Transverse colon (tissue), 4 donors: ENCODE data around the gene PPP1R9A. TPM values are rescaled to one million over a fixed set of nuclear protein-coding genes. Genes with fewer than 3 reads are reported as not detected.

Source experiments
- DNase-seq: peaks from one replicate; pipeline ENCODE4 v3.0.0-alpha.2; 2019
- H3K27ac ChIP-seq, 4 donors: fragments of 200-600 bp; sonication (generic); 2 replicates each; pipeline ENCODE4 v1.5.1; 2016 to 2018; ENCODE audit warnings: inconsistent platforms in 4 of 4
- H3K27me3 ChIP-seq: fragments of 200-600 bp; sonication (generic); 2 replicates; pipeline ENCODE4 v1.5.1; 2017; ENCODE audit warnings: inconsistent platforms
- H3K36me3 ChIP-seq, 4 donors: fragments of 200-600 bp; sonication (generic); 2 replicates each; pipeline ENCODE4 v1.5.1; 2017 to 2019; ENCODE audit warnings: inconsistent platforms in 4 of 4
- H3K4me1 ChIP-seq, 4 donors: fragments of 200-600 bp; sonication (generic); 2 replicates each; pipeline ENCODE4 v1.5.1; 2017 to 2020; ENCODE audit warnings: inconsistent platforms in 4 of 4
- H3K4me3 ChIP-seq, 4 donors: fragments of 200-600 bp; sonication (generic); 1 replicate in 1 of 4; 2 replicates in 3 of 4; pipeline versions ENCODE4 v1.5.1 to v1.6.1; 2017 to 2019; ENCODE audit warnings: inconsistent platforms in 4 of 4
- H3K9me3 ChIP-seq, 2 donors: fragments of 200-600 bp; sonication (generic); 2 replicates each; pipeline ENCODE4 v1.5.1; 2017 to 2019; ENCODE audit warnings: inconsistent platforms in 2 of 2
- EP300 ChIP-seq: sonication (generic); formaldehyde crosslinking; IDR thresholded peaks from one replicate; pipeline ENCODE4 v1.6.1; 2017; ENCODE audit warnings: antibody characterized with exemption, low read depth
- POLR2A ChIP-seq: fragments of 450-650 bp; IDR thresholded peaks from one replicate; pipeline ENCODE4 v1.6.1; 2016; ENCODE audit warnings: antibody characterized with exemption, mild to moderate bottlenecking, moderate library complexity
- POLR2AphosphoS5 ChIP-seq, 3 donors: sonication (generic); formaldehyde crosslinking; IDR thresholded peaks; one replicate each; pipeline ENCODE4 v1.6.1; 2016; ENCODE audit warnings: antibody characterized with exemption in 3 of 3
- WGBS, 2 donors: methylation state at CpG; one replicate each; pipeline ENCODE4 v1.1.5; 2018; ENCODE audit warnings: low coverage in 1 of 2; 5-methylcytosine and 5-hydroxymethylcytosine counted together
- in situ Hi-C, 4 donors: fragments of 200-750 bp; cut with MboI; loops; one replicate each; pipeline versions ENCODE4 v1.15.0 to v1.15.1; 2017; ENCODE audit warnings: low sequenced_read_pairs in 3 of 4, low pct_ligation_motif_present in 1 of 4, low pct_unique_long_range_greater_than_20kb in 1 of 4
- intact Hi-C: fragments of 100-400 bp; cut with DNase I; formaldehyde crosslinking; loops from one replicate; pipeline ENCODE4 v1.15.1; 2023; ENCODE audit warnings: low total_unique reads
- total RNA-seq, 4 donors: library from RNA; depleted of rRNA; stranded (reverse); fragments of >200 nt; gene quantifications; one replicate each; pipeline ENCODE4 v1.1.0, GENCODE V29; 2016
- TF ChIP-seq, protein P1 (sequence below), 5 experiments: fragments of 200-600 bp in 3 of 5; fragments of 450-650 bp in 2 of 5; sonication (generic) in 3 of 5; IDR thresholded peaks; 1 replicate in 2 of 5; 2 replicates in 3 of 5; pipeline ENCODE4 v1.5.1; 2016 to 2017; ENCODE audit warnings: antibody characterized with exemption in 5 of 5, inconsistent platforms in 3 of 5, mild to moderate bottlenecking in 2 of 5, moderate library complexity in 1 of 5

Gene PPP1R9A
- total RNA-seq, 4 donors from 2014 or later: 13.1 to 30.0 (median 23.2) TPM

DNA sequence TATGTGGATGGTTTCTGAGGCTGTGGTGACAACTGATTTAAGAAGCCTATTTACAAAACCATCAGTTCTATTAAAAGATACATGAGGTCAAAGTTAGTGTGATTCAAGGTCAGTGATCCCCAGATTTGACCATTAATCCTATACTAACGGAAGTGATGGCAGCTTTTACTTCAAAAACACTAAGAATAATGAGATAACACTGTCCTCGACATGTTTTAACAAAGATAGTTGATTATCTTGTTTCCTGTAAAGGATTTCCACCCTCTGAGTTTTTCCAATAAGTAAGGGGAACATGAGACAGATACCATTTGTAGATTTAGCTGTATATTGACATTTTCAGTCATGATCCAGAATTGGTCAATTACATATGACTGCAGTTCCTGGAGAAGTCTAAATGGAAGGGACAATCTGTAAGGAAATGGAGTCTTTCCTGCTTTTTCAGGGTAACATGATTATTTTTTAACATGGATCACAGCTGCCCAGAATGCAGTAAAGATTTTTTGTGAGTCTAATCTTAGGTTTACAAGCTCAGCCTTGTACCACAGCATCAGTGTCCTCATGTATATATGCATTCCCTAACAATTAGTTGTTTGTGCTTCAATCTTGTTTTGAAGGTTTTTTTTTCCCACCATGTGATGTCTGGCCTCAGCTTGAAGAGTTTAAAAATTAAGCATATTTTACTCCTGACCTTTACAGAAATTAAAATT is 188.0 kb downstream of the PPP1R9A start:
- DNase-seq: no peak
- in situ Hi-C loops (no loop called here), intact Hi-C loops (no loop called here)
- H3K27me3 ChIP-seq: no peaks in the 10 kb centered on the region
- WGBS, 2 donors: 72% methylated on average over 2 of the region's 2 CpGs; no CpG with 5 or more reads in 1 of the 2 donors
- H3K4me3 ChIP-seq: no peak overlapping the region
- no peak for TF ChIP-seq POLR2AphosphoS5 (IDR thresholded peaks at IDR 0.05)
- TF ChIP-seq POLR2A: no peak
- TF ChIP-seq EP300: no peak
- TF ChIP-seq, protein P1, sequence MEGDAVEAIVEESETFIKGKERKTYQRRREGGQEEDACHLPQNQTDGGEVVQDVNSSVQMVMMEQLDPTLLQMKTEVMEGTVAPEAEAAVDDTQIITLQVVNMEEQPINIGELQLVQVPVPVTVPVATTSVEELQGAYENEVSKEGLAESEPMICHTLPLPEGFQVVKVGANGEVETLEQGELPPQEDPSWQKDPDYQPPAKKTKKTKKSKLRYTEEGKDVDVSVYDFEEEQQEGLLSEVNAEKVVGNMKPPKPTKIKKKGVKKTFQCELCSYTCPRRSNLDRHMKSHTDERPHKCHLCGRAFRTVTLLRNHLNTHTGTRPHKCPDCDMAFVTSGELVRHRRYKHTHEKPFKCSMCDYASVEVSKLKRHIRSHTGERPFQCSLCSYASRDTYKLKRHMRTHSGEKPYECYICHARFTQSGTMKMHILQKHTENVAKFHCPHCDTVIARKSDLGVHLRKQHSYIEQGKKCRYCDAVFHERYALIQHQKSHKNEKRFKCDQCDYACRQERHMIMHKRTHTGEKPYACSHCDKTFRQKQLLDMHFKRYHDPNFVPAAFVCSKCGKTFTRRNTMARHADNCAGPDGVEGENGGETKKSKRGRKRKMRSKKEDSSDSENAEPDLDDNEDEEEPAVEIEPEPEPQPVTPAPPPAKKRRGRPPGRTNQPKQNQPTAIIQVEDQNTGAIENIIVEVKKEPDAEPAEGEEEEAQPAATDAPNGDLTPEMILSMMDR (IDR thresholded peaks at IDR 0.05): no peak
- peaks cover 0 to 6% (median 0%) of the 10 kb centered on the region in 4 donors for H3K4me1 ChIP-seq
- H3K27ac ChIP-seq: no peak overlapping the region
- H3K36me3 ChIP-seq: no peaks in the 10 kb centered on the region
- no peaks in the 10 kb centered on the region for H3K9me3 ChIP-seq

DNA sequence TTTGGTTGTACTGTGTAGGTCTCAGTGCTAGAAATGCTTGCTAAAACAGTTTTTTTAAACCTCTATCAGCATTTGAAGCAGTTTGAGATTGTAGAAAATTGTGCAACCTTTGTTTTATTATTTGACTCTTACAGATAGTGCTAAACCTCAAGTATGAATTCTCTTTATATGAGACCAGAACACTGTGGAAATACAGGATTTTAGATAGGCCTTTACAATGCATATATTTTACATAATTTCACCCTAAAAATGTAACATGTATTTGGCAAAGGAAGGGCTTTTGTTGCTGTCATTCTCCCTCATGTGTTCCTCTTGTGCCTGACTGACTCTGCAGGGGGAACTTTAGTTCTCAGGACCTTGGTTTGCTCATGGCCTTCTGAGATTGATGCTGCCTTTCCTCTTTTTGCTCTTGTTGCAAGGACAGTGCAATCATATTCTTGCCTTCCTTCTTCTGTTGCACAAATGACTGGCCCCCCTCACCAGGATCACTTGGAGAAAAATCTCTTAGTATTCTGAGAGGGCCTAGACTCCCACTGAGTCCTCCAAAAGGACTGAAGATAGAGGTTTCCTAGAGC is 188.7 kb downstream of the PPP1R9A start:
- Histone ChIP-seq H3K4me1 (peaks cover 0 to 6% (median 0%) of the 10 kb centered on the region in 4 donors), H3K9me3 (no peaks in the 10 kb centered on the region), H3K36me3 (no peaks in the 10 kb centered on the region), H3K27me3 (no peaks in the 10 kb centered on the region), H3K4me3 (no peak overlapping the region), H3K27ac (no peak overlapping the region)
- in situ Hi-C loops (no loop called here), intact Hi-C loops (no loop called here)
- no peak for TF ChIP-seq EP300
- no peak for TF ChIP-seq POLR2AphosphoS5 (IDR thresholded peaks at IDR 0.05)
- TF ChIP-seq POLR2A: no peak
- TF ChIP-seq, protein P1 (IDR thresholded peaks at IDR 0.05): no peak
- DNase-seq: no peak

DNA sequence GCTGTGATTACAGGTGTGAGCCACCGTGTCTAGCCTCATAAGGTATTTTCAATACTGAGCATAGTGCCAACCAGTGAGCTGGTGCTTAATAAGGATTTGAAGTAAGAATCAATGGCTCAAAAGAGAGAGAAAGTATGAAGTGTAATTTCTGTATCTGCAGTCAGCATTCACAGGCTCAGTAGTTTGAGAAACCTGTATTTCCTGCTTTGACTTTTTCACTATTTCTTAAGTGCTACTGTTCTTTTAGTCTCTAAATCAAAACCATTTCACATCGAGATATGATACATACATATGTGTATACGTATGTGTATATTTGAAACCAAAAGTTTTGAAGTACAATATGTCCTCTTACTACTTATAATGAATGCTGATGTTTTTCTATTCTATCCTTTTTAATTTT is 189.9 kb downstream of the PPP1R9A start:
- H3K27ac ChIP-seq: no peak overlapping the region
- in situ Hi-C loops: no loop called here
- no peak for DNase-seq

DNA sequence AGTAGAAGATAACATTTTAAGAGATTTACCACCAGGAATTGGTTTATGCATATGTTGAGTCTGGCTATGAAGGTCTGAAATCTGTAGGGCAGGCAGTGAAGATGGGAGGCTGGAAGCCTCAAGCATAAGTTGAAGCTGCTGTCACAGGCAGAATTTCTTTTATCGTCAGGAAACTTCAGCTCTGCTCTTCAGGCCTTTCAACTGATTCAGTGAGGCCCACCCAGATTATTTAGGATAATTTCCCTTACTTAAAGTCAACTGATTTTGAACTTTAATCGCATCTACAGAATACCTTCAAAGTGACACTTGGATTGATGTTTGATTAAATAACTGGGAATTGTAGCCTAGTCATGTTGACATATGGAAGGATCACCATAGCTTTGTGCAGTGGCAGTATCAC is 190.5 kb downstream of the PPP1R9A start:
- Histone ChIP-seq H3K4me1 (peaks cover 0 to 10% (median 2%) of the 10 kb centered on the region in 4 donors), H3K27me3 (no peaks in the 10 kb centered on the region), H3K4me3 (no peak overlapping the region), H3K9me3 (no peaks in the 10 kb centered on the region), H3K27ac (no peak overlapping the region), H3K36me3 (no peaks in the 10 kb centered on the region)
- no peak for DNase-seq
- in situ Hi-C loops (no loop called here), intact Hi-C loops (no loop called here)
- WGBS, 2 donors: 98 to 100% methylated on average over 1 to 2 of the region's 2 CpGs
- TF ChIP-seq POLR2A: no peak
- TF ChIP-seq POLR2AphosphoS5 (IDR thresholded peaks at IDR 0.05): no peak

More for the DNA sequence above, 189.9 kb downstream of the PPP1R9A start:
- no peak overlapping the region for H3K4me3 ChIP-seq
- intact Hi-C loops: no loop called here
- H3K27me3 ChIP-seq: no peaks in the 10 kb centered on the region
- 94 to 100% methylated on average over 2 to 3 of the region's 3 CpGs for WGBS, 2 donors
- TF ChIP-seq EP300 (no peak), POLR2AphosphoS5 (IDR thresholded peaks at IDR 0.05) (no peak), POLR2A (no peak)
- TF ChIP-seq, protein P1 (IDR thresholded peaks at IDR 0.05): no peak
- no peaks in the 10 kb centered on the region for H3K36me3 ChIP-seq
- no peaks in the 10 kb centered on the region for H3K9me3 ChIP-seq
- H3K4me1 ChIP-seq: peaks cover 0 to 6% (median 0%) of the 10 kb centered on the region in 4 donors
